A549 (cell line): Measurements from ENCODE around the gene BBIP1. TPM values are rescaled to one million over a fixed set of nuclear protein-coding genes. Genes with fewer than 3 reads are reported as not detected.

Source experiments
- ATAC-seq, 2 experiments: fragments of 200-7000 bp in 1 of 2; fragments of >200 bp in 1 of 2; cut with Nextera tagmentation in 1 of 2; cut with Tn5 transposase in 1 of 2; 3 replicates each; pipeline versions ENCODE4 v1.8.0 to v1.9.1; 2018 to 2020; ENCODE audit warnings: mild to moderate bottlenecking in 1 of 2, moderate library complexity in 1 of 2
- CTCF ChIA-PET: fragments of 300-600 bp; sonication (Branson Sonifier 250); formaldehyde crosslinking; extraction: SDS; loops from one replicate; lab custom pipeline; 2021; ENCODE audit warnings: antibody characterized with exemption, inconsistent platforms; lab: Yijun Ruan, JAX
- POLR2A ChIA-PET: fragments of 350-600 bp; formaldehyde crosslinking; extraction: SDS; loops from one replicate; lab custom pipeline; 2021; ENCODE audit warnings: antibody characterized with exemption, inconsistent platforms; lab: Yijun Ruan, JAX
- DNase-seq, 2 experiments: peaks; one replicate each; pipeline versions ENCODE4 v3.0.0 to v3.0.0-alpha.2; 2011 to 2016; ENCODE audit warnings: low read depth in 1 of 2, low spot score in 1 of 2
- FAIRE-seq: peaks from 2 replicates; lab custom pipeline; 2011; peaks lifted over from hg19 to GRCh38; lab: Jason Lieb, UNC
- H3K27ac ChIP-seq, 2 experiments: fragments of >200 bp; sonication (Bioruptor Twin); formaldehyde crosslinking; 3 replicates each; pipeline ENCODE4 v1.5.1; 2016 to 2017
- H3K4me1 ChIP-seq: fragments of >200 bp; sonication (Bioruptor Twin); formaldehyde crosslinking; 3 replicates; pipeline ENCODE4 v1.6.1; 2016
- H3K4me2 ChIP-seq: fragments of >200 bp; sonication (Bioruptor Twin); formaldehyde crosslinking; 3 replicates; pipeline ENCODE4 v1.6.1; 2016
- H3K4me3 ChIP-seq: fragments of >200 bp; sonication (Bioruptor Twin); formaldehyde crosslinking; 3 replicates; pipeline ENCODE4 v1.5.1; 2016
- H3K9me3 ChIP-seq: fragments of >200 bp; sonication (Bioruptor Twin); formaldehyde crosslinking; 3 replicates; pipeline ENCODE4 v1.6.1; 2016
- BCL3 ChIP-seq: fragments of >200 bp; sonication (Bioruptor Twin); formaldehyde crosslinking; IDR thresholded peaks from 3 replicates; pipeline ENCODE4 v1.6.1; 2016
- CEBPB ChIP-seq, 2 experiments: fragments of >200 bp in 1 of 2; sonication (Bioruptor Twin) in 1 of 2; formaldehyde crosslinking in 1 of 2; IDR thresholded peaks; 2 replicates each; pipeline ENCODE4 v1.6.1; 2012 to 2016
- CHD2 ChIP-seq: fragments of 150-350 bp; IDR thresholded peaks from 2 replicates; pipeline ENCODE4 v1.6.1; 2014; ENCODE audit warnings: low read length; ENCODE audit not compliant: partially characterized antibody
- CHD4 ChIP-seq: fragments of 200-600 bp; sonication (generic); IDR thresholded peaks from 2 replicates; pipeline ENCODE4 v1.6.1; 2016; ENCODE audit warnings: antibody characterized with exemption, mild to moderate bottlenecking, borderline replicate concordance
- FOSB ChIP-seq: fragments of 250-450 bp; sonication (Bioruptor Pico); IDR thresholded peaks from 2 replicates; pipeline ENCODE4 v1.5.0; 2020; ENCODE audit warnings: mild to moderate bottlenecking, moderate library complexity
- FOXS1 ChIP-seq: fragments of 250-450 bp; sonication (Bioruptor Pico); IDR thresholded peaks from 2 replicates; pipeline ENCODE4 v1.5.0; 2020; ENCODE audit warnings: mild to moderate bottlenecking, moderate library complexity
- HDAC2 ChIP-seq: fragments of 200-600 bp; sonication (generic); IDR thresholded peaks from 2 replicates; pipeline ENCODE4 v1.6.1; 2016
- HEYL ChIP-seq: fragments of 250-450 bp; sonication (Bioruptor Pico); IDR thresholded peaks from 2 replicates; pipeline ENCODE4 v1.8.0; 2021; ENCODE audit warnings: mild to moderate bottlenecking, moderate library complexity
- HMGXB4 ChIP-seq: fragments of 250-450 bp; sonication (Bioruptor Pico); IDR thresholded peaks from 2 replicates; pipeline ENCODE4 v1.5.0; 2021; ENCODE audit warnings: mild to moderate bottlenecking, moderate library complexity, borderline replicate concordance
- HOXA7 ChIP-seq: fragments of 250-450 bp; sonication (Bioruptor Pico); IDR thresholded peaks from 2 replicates; pipeline ENCODE4 v1.5.0; 2020; ENCODE audit warnings: mild to moderate bottlenecking, moderate library complexity
- JUN ChIP-seq, 2 experiments: fragments of >200 bp; sonication (Bioruptor Twin); formaldehyde crosslinking; IDR thresholded peaks; 2 replicates in 1 of 2; 3 replicates in 1 of 2; pipeline ENCODE4 v1.6.1; 2016 to 2017
- JUNB ChIP-seq: fragments of >200 bp; sonication (Bioruptor Twin); formaldehyde crosslinking; IDR thresholded peaks from 2 replicates; pipeline ENCODE4 v1.6.1; 2016
- KDM5A ChIP-seq: fragments of 200-600 bp; sonication (generic); IDR thresholded peaks from 2 replicates; pipeline ENCODE4 v1.6.1; 2016; ENCODE audit warnings: antibody characterized with exemption, mild to moderate bottlenecking
- MAZ ChIP-seq: fragments of 150-350 bp; IDR thresholded peaks from 2 replicates; pipeline ENCODE4 v1.6.1; 2014; ENCODE audit warnings: antibody characterized with exemption, low read depth, low read length, borderline replicate concordance
- POLR2A ChIP-seq: IDR thresholded peaks from 2 replicates; pipeline ENCODE4 v1.6.1; 2012; ENCODE audit warnings: mild to moderate bottlenecking, low read length
- RARB ChIP-seq: fragments of 250-450 bp; sonication (Bioruptor Pico); IDR thresholded peaks from 2 replicates; pipeline ENCODE4 v1.8.0; 2021; ENCODE audit warnings: mild to moderate bottlenecking, moderate library complexity
- RFX5 ChIP-seq: fragments of 450-650 bp; IDR thresholded peaks from 2 replicates; pipeline ENCODE4 v1.7.1; 2014; ENCODE audit warnings: antibody characterized with exemption, mild to moderate bottlenecking, moderate library complexity
- SMC3 ChIP-seq: fragments of >200 bp; sonication (Bioruptor Twin); formaldehyde crosslinking; IDR thresholded peaks from 3 replicates; pipeline ENCODE4 v1.6.1; 2018; ENCODE audit warnings: inconsistent platforms
- SREBF2 ChIP-seq: fragments of 450-650 bp; IDR thresholded peaks from 2 replicates; pipeline ENCODE4 v1.6.1; 2014; ENCODE audit warnings: mild to moderate bottlenecking, moderate library complexity
- USF2 ChIP-seq: fragments of 450-650 bp; IDR thresholded peaks from 2 replicates; pipeline ENCODE4 v1.6.1; 2014; ENCODE audit warnings: antibody characterized with exemption
- ZC3H11A ChIP-seq: fragments of 450-650 bp; IDR thresholded peaks from 2 replicates; pipeline ENCODE4 v1.6.1; 2014; ENCODE audit warnings: antibody characterized with exemption, mild to moderate bottlenecking
- ZNF302 ChIP-seq: fragments of 250-450 bp; sonication (Bioruptor Pico); IDR thresholded peaks from 2 replicates; pipeline ENCODE4 v1.9.0; 2021; ENCODE audit warnings: inconsistent platforms, mild to moderate bottlenecking, moderate library complexity
- ZSCAN20 ChIP-seq: fragments of 250-450 bp; sonication (Bioruptor Pico); IDR thresholded peaks from 2 replicates; pipeline ENCODE4 v1.8.0; 2022; ENCODE audit warnings: mild to moderate bottlenecking, moderate library complexity
- WGBS: methylation state at CpG from one replicate; pipeline ENCODE4 v1.1.6; 2017; ENCODE audit errors: missing lambda C conversion rate; 5-methylcytosine and 5-hydroxymethylcytosine counted together
- polyA plus RNA-seq, 4 experiments: library from polyadenylated mRNA; depleted of rRNA in 3 of 4; stranded (reverse); fragments of >200 nt; fragmentation: RNase III in 1 of 4; extraction: RNeasy Plus Mini Kit Qiagen cat#74134 plus additional on column Dnase treatment in 1 of 4; gene quantifications; 2 replicates in 3 of 4; 3 replicates in 1 of 4; pipeline ENCODE4 v1.2.3, GENCODE V29; 2011 to 2017
- TF ChIP-seq, protein P1 (sequence below): IDR thresholded peaks from 2 replicates; pipeline ENCODE4 v1.6.1; 2012
- TF ChIP-seq, protein P2 (sequence below): IDR thresholded peaks from 2 replicates; pipeline ENCODE4 v1.6.1; 2012; ENCODE audit warnings: low read depth, borderline replicate concordance
- TF ChIP-seq, protein P3 (sequence below): fragments of 250-450 bp; sonication (Bioruptor Pico); IDR thresholded peaks from 2 replicates; pipeline ENCODE4 v1.5.0; 2020; ENCODE audit warnings: low read depth, mild to moderate bottlenecking, moderate library complexity

BBIP1 gene
- polyA plus RNA-seq, 2 of the 4 experiments (the other 2 are of a cell fraction): 57.2 to 83.4 TPM

- TF ChIP-seq FOSB (CRISPR knock-in tag) (0 out of 2 replicates have a peak, but pooled peaks have one; percentile 9), HMGXB4 (CRISPR knock-in tag) (peak; percentile 67; the same call in 1 of the 2 replicates), SMC3 (peak; percentile 24; the same call in 1 of the 3 replicates), KDM5A (no peak), CEBPB (IDR thresholded peaks at IDR 0.05) (peak; percentile 78 to 79), RARB (no peak), ZC3H11A (no peak), JUN (IDR thresholded peaks at IDR 0.05) (peak; percentile 39 to 48; a peak in 3 of 5 replicates), HDAC2 (no peak)
- TF ChIP-seq, protein P1, sequence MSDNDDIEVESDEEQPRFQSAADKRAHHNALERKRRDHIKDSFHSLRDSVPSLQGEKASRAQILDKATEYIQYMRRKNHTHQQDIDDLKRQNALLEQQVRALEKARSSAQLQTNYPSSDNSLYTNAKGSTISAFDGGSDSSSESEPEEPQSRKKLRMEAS: peak; percentile 91
Measured at GRCh38 chr10:110872145-110872983, 46.6 kb downstream of the BBIP1 start (continued).

DNA sequence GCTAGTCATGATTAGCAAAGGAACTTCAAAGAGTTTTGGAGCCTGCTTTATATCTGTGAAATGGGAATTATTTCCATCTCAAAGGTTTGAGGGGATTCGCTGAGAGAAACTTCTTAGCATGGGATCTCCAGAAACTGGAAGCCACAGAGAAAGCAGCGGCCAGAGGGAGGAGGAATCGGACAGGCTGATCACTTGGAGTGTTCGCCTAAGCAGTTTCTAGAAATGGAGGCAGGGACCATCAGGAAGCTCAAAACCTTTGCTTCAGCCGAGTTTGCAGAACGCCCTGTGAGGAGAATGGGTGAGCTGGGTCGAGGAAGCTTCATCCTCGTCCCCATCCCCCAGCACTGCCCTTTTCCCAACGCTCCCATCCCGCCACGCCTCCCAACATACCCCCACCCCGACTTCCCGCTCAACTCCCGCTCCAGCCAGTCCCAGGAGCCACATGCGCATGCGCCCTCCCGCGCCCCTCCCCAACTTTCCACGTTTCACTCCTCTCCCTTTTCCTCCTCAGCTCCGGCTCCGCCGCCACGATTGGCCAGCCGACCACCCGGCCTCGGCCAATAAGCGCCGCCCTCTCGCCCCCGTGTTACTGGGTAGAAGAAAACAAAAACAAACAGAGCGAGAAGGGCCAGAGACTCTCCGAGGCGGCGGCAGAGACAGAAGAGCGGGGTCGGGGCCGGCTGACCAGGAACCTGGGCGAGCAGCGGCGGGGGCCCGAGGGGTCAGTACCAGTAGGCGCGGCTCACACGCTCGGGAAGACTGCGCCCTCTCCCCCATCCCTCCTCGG is 47.5 kb downstream of the BBIP1 start, which contains the start of gene PDCD4:
TSS of gene PDCD4 (plus strand) at position 631 of the 787 bp plus-strand sequence. CDS start 4,100 bp downstream, outside the sequence.
- Histone ChIP-seq H3K27ac (peak within 1 kb of the TSS; percentile 89 to 95), H3K4me1 (peaks cover 36% of the 10 kb centered on the region), H3K4me3 (peak within 1 kb of the TSS; percentile 78), H3K9me3 (no peaks in the 10 kb centered on the region), H3K4me2 (peak within 1 kb of the TSS; percentile 88)
- ChIA-PET POLR2A (interaction anchor here (0.6 to 1.3 kb wide), 18 partner anchors 9 to 234 kb away, joined by 3 to 17 read pairs (median 4); partner anchors contain the start of genes BBIP1 and SHOC2), CTCF (interaction anchor here (0.7 to 1.1 kb wide), 7 partner anchors 9 to 125 kb away, joined by 3 to 6 read pairs (median 3); partner anchors contain the start of genes BBIP1 and SHOC2)
- TF ChIP-seq POLR2A: peak; percentile 65
- no peak for TF ChIP-seq ZNF302 (CRISPR knock-in tag)
- no peak for TF ChIP-seq FOXS1
- 0 out of 2 replicates have a peak, but pooled peaks have one; percentile 36 for TF ChIP-seq HOXA7 (CRISPR knock-in tag)
- peak; percentile 97 for TF ChIP-seq RFX5
- TF ChIP-seq, protein P1: peak; percentile 83
- no peak for TF ChIP-seq JUNB
- TF ChIP-seq, protein P2, sequence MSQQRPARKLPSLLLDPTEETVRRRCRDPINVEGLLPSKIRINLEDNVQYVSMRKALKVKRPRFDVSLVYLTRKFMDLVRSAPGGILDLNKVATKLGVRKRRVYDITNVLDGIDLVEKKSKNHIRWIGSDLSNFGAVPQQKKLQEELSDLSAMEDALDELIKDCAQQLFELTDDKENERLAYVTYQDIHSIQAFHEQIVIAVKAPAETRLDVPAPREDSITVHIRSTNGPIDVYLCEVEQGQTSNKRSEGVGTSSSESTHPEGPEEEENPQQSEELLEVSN: peak; percentile 95
- 0 out of 2 replicates have a peak, but pooled peaks have one; percentile 27 for TF ChIP-seq MAZ
- TF ChIP-seq JUN (IDR thresholded peaks at IDR 0.05): peak; percentile 6 to 66; a peak in 4 of 5 replicates
- peak; percentile 39; the same call in 2 of the 3 replicates for TF ChIP-seq BCL3
- TF ChIP-seq USF2: peak; percentile 56; the same call in 1 of the 2 replicates
- 0 out of 2 replicates have a peak, but pooled peaks have one; percentile 35 for TF ChIP-seq HEYL (CRISPR knock-in tag)
- no peak for TF ChIP-seq ZSCAN20 (CRISPR knock-in tag)
- TF ChIP-seq, protein P3, sequence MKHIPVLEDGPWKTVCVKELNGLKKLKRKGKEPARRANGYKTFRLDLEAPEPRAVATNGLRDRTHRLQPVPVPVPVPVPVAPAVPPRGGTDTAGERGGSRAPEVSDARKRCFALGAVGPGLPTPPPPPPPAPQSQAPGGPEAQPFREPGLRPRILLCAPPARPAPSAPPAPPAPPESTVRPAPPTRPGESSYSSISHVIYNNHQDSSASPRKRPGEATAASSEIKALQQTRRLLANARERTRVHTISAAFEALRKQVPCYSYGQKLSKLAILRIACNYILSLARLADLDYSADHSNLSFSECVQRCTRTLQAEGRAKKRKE (CRISPR knock-in tag): no peak
- no peak for TF ChIP-seq SREBF2
- TF ChIP-seq CHD2: no peak
- TF ChIP-seq CHD4: no peak
- ATAC-seq (peak; percentile 87 to 95), DNase-seq (peak; percentile 80 to 98), FAIRE-seq (peak; percentile 49)
- WGBS: 2% methylated on average over 39 of the region's 47 CpGs
